SW 1271 (cell line): ENCODE measurements around the gene GALNT15.

Source experiments
- DNase-seq, 2 experiments: peaks; one replicate each; lab custom pipeline; 2025; lab: John Stamatoyannopoulos, UW

The GALNT15 gene

DNA sequence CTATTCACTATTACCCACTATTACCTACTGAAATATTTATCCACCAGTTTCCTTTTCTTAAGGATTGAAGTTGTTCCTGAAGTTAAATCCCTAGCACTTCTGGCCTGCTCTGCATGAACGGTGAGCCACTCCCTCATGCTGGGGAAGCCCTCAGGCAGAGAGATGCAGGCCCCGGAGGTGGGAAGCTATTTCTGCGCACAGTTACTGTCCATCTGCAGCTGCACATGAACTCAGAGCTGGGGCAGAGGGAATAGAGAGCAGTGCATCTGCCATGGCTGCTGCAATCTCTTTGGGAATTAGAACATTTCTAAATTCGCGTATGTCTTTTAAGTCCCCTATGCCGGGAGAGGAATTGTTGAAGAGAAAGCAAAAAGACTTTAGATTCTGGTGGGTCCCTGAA, 6.3 kb upstream of the GALNT15 start:
- no peak for DNase-seq

DNA sequence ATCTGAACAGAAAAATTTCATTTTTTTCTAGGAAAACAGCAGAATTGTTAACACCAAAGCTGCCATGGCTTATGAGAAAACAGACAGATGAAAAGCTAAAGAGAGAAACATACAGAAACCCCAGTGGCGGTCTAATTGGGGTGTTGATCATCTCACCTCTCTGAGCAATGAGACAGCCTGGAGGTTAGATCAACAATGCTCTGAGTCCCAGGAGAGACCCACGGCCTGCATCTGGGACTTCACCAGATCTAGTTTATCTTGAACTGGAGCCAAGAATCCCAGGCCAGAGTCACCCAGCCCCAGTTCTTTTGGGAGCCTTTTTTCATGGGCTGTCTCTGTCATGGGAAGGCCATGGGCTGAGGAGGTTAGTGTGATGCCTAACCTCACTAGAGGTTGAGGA, 3.5 kb upstream of the GALNT15 start:
- DNase-seq = no peak

DNA sequence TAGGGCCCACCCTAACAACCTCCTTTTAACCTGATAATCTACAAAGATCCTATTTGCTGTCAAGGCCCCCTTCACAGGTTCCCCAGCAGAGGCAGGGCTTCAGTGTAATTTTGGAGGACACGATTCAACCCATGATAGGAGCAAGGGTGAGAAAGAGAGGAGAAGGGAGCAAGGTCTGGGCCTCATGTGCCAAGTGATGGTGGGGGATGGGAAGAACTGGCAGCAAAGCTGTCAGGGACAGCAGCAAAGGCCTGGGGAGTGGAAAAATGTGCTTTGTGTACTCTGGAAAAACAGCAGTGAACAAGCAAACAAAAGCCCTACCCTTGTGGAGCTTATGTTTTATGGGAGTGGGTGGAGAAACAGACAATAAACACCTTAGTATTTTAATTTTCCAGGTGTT, 2.7 kb upstream of the GALNT15 start:
- no peak for DNase-seq

DNA sequence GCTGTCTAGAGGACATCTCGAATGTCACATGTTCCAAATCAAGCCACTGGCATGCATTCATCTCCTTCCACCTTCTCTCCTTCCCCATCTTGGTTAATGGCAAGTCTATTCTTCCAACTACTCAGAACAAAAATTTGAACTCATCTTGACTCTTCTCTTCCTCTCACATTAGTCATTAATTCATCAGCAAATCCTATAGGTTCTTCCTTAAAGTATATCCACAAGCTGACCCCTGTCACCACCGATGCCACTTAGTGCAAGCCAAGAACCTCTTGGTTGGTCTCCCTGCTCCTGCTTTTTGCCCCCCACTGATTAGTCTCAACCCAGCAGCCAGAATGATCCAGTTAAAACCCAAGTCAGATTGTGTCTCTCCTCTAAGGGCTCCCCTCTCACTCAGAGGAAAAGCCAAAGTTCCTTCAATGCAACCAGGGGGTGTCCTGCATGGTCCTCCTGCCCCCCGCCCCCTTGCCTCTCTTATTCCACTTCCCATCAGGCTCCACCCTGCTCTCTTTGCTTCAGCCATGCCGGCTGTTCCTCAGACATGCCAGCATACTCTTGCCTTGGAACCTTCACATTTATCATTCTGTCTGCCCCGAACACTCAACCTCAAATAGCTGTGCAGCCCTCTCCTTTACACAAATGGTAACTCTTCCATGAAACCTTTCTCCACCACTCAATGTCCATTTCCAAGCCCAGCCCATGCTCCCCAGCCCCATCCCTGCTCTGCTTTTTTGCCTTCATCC, 1.0 kb upstream of the GALNT15 start:
- no peak for DNase-seq

DNA sequence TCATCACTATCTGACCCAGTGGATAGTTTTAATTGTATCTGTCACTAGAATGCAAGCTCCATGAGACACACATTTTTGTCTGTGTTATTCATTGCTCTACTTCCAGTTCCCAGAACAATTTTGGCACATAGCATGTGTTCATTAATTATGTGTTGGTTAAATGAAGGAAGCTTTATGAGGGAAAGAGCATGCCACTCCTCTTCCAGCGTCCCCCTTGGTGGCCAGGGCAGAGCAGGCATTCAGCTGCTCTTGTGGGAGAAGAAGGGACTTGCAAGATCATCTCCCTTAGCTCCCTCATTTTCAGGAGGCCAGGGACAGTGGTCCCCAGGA, 489 bp upstream of the GALNT15 start:
- no peak for DNase-seq

DNA sequence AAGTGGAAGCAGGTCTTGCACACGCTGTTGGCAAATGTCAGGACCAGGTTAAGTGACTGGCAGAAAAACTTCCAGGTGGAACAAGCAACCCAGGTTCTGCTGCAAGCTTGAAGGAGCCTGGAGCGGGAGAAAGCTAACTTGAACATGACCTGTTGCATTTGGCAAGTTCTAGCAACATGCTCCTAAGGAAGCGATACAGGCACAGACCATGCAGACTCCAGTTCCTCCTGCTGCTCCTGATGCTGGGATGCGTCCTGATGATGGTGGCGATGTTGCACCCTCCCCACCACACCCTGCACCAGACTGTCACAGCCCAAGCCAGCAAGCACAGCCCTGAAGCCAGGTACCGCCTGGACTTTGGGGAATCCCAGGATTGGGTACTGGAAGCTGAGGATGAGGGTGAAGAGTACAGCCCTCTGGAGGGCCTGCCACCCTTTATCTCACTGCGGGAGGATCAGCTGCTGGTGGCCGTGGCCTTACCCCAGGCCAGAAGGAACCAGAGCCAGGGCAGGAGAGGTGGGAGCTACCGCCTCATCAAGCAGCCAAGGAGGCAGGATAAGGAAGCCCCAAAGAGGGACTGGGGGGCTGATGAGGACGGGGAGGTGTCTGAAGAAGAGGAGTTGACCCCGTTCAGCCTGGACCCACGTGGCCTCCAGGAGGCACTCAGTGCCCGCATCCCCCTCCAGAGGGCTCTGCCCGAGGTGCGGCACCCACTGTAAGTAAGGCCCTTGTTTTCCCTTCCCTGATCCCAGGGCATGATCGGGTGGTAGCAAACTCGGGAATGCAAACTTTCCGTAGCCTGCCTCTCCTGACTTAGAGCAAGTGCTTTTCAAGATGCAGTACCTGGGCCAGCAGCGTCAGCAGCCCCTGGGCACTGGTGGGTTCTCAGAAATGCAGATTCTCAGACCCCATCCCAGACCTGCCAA, 759 bp downstream of the GALNT15 start:
- no peak for DNase-seq

DNA sequence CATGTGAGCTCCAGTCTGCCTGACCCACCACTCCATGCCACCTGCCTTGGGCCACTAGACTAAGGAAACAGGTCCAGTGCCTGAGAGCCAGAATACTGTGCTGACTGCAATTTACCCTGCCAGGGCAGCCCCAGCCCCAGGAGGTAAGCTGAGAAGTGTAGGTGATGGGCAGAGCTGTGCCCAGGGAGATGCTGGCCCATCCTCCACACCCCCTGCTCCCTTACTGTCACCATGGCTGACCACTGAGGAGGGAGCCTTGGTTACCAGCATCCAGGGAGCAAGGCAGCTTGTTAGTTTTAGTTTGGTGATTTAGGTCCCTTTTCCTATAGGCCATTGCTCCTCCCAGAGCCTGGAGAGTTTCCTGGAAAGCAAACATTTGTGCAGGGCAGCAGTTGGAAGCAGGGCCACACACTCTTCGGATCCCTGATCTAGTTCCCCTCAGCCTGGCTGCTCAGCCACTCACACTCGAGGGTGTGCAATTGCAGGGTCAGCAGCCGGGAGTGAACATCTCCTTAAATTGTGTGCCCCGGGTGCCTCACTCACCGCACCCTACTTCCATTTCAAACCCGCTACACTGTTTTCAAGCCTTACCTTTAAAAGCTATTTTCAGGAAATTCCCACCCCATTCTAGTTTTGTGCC, 2.0 kb downstream of the GALNT15 start:
- no peak for DNase-seq

DNA sequence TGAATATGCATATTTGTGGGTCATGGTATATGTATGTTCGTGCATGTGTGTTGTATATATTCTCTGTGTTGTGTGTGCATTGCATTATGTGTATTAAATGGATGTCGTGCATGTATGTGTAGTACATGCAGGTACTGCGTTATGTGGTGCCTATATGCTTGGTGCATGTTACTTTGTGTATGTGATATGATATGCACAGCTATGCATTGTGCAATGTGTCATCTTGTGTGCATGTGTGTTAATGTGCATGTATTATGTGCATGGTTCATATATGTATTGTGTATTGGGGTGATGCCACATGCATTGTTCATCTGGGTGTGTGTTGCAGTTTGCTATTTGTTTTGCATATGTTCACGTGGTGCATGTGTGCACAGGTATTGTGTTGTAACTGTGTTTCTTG, 2.9 kb downstream of the GALNT15 start:
- DNase-seq = no peak

DNA sequence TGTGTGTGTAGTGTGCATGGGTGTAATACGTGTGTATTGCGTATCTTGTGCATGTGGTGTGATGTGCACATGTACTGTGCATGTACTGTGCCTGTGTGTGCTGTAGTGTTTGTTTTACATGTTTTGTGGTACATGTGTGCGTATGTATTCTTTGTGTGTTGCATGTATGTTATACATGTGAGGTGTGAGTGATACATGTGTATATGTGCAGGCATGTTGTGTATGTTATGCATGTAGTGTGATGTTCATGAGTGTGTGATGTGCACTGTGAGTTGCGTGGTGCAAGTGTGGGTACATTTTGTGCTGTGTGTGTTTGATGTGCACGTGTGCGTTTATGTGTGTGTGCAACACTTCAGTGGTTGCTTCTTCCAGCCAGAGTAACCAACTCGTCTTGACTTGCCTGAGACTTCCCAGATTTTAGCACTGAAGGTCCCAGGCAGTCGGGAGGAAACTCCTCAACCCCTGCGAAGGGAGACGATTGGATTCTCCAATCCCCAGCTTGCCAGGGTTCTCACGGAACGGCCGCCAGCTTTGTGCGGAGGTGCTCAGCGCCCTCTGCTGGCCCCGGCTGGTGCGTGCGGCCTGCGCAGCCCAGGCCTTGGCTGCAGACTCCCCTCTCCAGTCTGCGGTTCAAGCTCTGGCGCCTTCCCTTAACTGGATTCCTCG, 3.6 kb downstream of the GALNT15 start:
- DNase-seq = no peak

DNA sequence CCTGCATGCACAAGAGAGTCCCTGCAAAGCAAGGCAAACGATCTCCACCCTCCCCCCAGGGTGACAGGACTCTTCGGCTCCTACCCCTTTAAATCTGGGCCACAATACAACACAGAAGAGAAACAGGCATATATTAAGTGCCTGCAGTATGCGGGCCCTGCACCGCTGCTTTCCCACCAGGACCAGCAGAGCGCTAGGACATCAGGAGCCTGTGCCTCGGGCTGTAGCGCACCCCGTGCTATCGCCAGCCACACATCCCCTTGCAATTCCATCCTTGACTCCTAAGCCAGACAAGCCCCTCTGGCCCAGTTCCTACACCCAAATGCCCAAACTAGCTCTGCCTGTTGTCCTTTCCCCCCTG, 4.1 kb downstream of the GALNT15 start:
- DNase-seq = no peak

DNA sequence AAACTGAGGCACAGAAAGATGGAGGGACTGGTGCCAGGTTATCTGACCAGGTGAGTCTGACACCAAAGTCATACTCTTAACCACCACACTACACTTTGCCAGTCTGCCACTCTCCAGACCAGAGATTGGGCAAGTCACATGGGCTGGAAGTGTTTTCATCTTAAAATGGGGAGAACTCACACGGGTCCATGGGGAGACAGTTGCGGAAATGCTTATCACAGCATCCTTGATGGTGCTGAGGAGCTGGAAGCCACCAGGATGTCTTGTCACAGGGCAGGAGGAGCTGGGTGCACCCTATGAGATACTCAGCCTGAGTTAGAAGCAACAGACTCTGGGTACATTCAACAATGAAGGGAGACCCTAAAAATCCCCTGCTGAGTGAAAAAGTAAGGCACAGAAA, 4.8 kb downstream of the GALNT15 start:
- DNase-seq = no peak

DNA sequence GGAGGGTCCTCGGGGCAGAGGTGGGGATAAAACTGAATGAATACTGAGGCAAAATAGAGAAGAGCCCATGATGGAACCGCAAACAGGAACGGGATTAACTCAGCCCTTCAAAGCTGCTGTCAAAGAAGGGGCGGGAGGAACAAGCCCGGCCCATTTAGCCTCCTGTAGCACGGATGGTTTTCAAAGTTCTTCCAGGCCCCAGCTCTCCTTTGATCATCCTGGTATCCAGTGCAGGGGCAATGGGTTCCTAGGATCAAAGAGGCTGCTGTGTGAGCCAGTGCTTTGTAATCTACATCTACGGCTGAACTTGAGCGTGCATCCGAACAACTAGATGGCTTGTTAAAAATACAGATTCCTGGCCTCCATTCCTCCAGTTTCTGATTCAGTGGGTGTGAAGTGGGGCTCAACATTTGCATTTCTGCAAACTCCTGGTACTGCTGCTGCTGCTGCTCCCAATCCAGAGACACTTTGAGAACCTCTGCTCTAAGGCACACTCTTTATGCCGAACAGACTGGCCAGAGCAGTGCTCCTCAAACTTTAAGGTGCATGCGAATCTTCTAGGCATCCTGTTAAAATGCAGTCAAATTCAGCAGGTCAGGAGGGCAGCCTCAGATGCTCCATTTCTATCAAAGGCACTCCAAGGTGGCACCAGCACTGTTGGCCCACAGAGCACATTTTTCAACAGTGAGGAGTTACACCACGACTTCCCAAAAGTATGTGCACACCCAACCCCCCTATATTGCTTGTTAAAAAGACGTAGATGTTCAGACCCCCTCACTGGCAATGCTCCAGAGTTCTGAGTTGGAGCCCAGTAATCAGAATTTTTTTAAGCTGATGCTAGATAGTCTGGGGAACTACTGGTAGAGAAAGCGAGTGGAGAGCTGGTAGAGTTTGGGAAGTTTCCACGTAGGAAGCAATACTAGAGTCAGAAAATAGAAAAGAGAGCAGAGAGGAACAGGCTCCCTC, 5.6 kb downstream of the GALNT15 start:
- DNase-seq = no peak

DNA sequence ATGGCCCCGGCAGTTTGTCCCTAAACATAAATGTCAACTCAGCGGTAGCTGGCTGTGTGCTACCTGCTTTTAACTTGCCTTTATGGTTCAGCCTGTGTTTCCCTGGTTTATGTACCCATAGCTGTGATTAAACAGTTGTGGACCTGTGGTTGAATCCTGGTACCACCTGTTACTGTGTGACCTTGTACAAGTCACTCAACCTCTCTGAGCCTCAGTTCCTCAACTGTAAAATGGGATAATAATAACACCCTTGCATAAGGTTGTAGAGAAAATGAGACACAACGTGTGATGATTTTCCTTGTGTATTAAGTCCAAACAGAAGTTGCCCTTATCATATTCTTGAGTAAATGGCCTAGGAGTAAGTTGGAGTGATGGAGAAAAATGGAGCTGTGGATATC, 6.3 kb downstream of the GALNT15 start:
- DNase-seq = no peak

DNA sequence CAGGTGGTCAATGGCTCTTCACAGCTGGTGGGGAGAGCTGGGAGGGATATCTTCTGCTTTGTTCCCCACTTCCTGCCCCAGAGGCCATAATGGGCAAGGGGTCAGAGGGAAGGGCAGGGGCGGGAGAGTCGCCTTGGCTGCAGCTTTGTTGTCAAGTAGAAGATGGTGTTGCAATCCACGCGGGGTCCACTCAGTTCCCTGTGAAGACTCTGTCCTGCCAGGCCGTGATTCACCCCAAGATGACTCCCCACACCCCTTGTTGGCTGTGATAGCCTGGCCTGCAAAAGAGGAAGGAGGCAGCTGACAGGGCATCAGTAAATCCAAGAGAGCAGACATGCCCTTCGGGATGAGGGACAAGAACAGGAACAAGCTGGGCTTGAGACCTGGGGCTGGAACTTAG, 6.9 kb downstream of the GALNT15 start:
- DNase-seq = no peak

DNA sequence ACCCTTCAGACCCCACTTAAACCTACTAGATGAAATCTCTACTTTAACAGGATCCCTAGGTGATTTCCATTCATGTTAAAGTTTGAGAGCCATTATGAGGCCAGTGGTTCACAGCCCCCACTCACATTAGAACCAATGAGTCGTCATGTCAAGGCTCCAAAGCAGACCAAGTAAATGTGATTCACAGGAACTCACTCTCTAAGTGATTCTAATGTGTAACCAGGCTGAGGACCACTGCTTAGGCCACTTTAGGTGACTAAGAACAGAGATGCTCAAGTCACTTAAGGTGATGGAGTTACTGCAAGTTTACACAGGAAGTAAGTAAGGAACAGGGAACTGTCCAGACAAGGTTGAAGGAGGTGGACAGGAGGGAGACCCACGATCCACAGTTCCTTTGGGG, 7.7 kb downstream of the GALNT15 start:
- DNase-seq = no peak

DNA sequence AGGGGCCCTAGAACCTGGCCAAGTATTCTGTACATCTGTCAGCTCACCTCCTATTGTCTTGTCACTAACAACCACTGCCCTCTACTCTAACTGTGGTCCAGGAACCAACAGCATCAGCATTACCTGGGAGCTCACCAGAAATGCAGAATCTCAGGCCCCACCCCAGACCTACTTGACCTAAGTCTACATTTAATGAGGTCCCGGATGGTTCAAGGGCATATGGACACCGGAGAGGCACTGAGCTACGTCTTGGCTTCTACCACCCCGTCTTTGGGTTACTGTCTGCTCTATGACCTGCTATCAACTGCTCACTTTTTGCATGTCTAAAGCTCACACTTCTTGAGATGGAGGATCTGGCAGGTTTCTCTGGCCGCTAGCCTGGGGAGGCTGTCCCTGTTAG, 8.1 kb downstream of the GALNT15 start:
- DNase-seq = no peak

DNA sequence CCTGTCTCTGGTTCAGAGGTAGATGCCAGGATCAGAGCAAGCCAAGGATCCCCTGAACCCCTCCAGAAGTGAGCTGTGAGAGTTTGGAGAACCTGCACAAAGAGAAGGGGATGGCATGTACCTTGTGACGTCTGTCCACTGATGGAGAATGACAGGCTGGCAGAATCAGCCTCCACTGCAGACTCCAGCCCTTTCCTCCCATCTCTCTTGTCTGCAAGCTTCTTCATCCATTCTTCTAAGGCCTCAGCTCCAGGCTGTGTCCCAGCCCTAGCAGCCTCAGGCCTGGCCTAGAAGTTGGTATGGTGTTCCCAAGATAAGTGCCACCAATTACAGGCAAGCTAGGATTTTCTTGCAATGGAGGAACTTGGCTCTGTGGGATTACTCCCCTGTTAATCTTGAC, 8.6 kb downstream of the GALNT15 start:
- DNase-seq = no peak

DNA sequence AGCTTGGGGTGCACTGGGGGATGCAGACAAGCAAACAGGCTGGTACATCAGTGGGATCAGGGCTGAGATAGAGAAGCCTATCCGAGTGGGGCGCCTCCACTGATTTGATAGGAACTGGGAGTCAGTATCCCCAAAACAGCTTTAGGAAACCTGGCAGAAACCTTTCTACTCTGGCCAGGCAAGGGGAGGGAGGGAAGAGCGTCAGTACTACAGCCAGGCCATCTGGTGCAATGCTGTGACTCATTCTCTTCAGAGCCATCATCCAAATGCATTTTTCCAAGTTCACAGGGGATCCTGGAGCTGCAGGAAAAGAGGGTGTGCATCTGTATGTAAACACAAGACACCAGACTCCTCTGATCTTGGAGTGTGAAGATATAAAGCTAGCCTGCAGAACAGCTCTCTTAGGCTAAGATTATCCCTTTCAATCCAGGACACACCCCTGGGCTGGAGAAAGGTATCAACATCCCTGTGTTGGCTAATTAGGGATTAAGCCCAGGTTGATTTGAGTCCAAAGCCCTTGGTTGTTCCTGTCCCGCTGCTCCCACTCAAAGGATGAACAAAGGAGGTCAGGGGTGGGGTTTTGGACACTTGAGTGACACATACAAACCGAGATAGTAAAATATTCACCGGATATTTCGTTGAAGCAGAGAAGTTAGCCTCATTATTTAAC, 9.3 kb downstream of the GALNT15 start:
- no peak for DNase-seq

DNA sequence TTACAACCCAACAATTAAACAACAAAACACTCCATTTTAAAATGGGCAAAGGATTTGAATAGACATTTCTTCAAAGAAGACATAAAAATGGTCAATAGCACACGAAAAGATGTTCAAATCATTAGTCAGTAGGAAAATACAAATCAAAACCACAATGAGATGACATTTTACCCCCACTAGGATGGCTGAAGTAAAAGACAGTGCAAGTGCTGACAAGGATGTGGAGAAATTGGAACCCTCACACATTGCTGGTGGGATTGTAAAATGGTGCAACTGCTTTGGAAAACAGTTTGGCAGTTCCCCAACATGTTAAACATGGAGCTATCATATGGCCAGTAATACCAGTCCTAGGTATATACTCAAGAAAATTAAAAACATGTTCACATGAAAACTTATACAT, 11.6 kb downstream of the GALNT15 start:
- no peak for DNase-seq

DNA sequence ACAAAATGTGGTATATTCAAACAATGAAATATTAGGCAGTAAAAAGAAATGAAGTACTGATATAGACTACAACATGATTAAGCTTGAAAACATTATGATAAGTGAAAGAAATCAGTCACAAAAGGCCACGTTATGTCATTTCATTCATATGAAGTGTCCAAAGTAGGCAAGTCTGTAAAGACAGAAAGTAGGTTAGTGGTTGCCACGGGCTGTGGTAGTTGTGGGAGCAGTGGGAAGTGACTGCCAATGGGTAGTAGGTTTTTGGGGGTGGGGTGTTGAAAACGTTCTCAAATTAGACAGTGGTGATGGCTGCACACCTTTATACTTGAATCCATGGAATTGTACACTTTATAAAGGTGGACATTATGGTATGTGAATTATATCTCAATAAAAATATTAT, 12.1 kb downstream of the GALNT15 start:
- no peak for DNase-seq

DNA sequence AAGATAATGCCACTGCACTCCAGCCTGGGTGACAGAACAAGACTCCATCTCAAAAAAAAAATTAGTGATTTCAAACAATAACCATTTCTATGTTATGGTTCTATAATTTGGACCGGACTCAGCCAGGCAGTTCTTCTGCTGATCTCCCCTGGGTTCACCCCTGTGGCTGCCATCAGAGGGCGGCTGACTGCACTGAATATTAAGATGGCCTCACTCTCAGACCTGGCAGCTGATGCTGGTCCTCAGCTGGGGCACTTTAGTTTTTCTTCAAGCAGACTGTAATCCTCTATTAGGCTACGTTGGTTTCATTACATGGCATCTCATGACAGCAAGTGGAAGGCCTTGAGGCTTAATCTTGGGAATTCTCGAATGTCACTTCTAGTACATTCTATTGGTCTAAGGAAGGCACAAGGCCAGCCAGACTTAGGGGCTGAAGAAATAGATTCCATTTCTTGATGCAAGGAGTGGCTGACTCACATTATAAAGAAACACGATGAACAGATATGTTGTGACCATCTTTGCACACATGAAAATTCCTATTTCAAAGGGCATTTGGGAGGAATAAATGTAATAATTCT, 12.8 kb downstream of the GALNT15 start:
- DNase-seq = no peak
